ENCODE results near the gene EDC4. TPM values are rescaled to one million over a fixed set of nuclear protein-coding genes. Genes with fewer than 3 reads are reported as not detected.

EDC4 gene
- total and polyA plus RNA-seq, 2 of the 13 experiments (the other 11 are each of a cell fraction or from before 2014, with no cell fraction given): 51.4 to 59.1 TPM

DNA sequence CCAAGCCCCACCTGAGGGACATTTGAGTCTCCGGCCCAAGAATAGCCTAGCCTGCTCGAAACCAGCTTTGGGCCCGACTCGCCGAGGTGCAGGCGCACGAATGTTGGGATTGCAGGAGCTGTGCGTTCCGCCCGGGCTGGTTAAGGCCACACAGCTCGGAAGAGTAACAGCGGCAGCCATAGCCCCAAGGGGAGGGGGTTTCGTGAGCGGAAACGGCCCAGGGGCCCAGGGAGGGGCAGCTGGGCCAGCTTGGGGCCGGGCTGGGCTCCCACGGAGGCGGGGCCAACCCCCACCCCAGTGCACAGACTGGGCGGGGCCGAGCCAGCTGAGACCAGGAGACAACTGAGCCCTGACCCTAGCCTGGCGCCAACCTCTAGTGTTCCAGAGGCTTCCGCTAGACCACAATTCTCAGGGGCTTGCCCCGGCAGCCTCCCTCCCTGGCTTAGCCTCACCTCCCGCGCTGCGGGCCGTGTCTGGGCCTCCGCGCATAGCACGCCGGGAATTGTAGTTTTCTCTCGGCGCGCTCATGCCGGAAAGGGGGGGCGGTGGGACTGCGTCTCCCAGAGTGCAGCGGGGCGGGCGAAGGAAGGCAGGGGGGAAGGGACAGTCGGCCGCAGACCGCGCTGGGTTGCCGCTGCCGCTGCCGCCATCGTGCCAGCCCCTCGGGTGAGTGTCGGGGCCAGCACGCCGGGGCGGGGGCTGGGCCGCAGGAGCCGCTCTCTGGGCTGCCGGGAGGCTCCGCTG is 26.4 kb upstream of the EDC4 start, which contains the start of gene NUTF2 (continued):
- TF ChIP-seq PAX8 (CRISPR knock-in tag; IDR thresholded peaks at IDR 0.05; ENCODE audit: borderline replicate concordance): peak; percentile 96
- TF ChIP-seq TBX3 (IDR thresholded peaks at IDR 0.05; ENCODE audit: borderline replicate concordance): peak; percentile 73
- peak; percentile 46 for TF ChIP-seq TBL1XR1 (IDR thresholded peaks at IDR 0.05; ENCODE audit: borderline replicate concordance, low read length, partially characterized antibody)
- peak; percentile 57; the same call in 1 of the 2 replicates for TF ChIP-seq ESRRA (CRISPR knock-in tag; IDR thresholded peaks at IDR 0.05; ENCODE audit: low read depth)
- TF ChIP-seq RBFOX2 (IDR thresholded peaks at IDR 0.05; ENCODE audit: low read depth, low read length): peak; percentile 93
- TF ChIP-seq HNF4A (CRISPR knock-in tag; IDR thresholded peaks at IDR 0.05): peak; percentile 54
- TF ChIP-seq LBX2 (CRISPR knock-in tag; IDR thresholded peaks at IDR 0.05; ENCODE audit: borderline replicate concordance): 0 out of 2 replicates have a peak, but pooled peaks have one; percentile 32
- TF ChIP-seq, protein P1, sequence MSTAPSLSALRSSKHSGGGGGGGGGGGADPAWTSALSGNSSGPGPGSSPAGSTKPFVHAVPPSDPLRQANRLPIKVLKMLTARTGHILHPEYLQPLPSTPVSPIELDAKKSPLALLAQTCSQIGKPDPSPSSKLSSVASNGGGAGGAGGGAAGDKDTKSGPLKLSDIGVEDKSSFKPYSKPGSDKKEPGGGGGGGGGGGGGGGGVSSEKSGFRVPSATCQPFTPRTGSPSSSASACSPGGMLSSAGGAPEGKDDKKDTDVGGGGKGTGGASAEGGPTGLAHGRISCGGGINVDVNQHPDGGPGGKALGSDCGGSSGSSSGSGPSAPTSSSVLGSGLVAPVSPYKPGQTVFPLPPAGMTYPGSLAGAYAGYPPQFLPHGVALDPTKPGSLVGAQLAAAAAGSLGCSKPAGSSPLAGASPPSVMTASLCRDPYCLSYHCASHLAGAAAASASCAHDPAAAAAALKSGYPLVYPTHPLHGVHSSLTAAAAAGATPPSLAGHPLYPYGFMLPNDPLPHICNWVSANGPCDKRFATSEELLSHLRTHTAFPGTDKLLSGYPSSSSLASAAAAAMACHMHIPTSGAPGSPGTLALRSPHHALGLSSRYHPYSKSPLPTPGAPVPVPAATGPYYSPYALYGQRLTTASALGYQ (CRISPR knock-in tag; IDR thresholded peaks at IDR 0.05): peak; percentile 73; the same call in 1 of the 2 replicates
- peak; percentile 44; the same call in 1 of the 2 replicates for TF ChIP-seq CREBL2 (CRISPR knock-in tag; IDR thresholded peaks at IDR 0.05; ENCODE audit: borderline replicate concordance)
- no peak for TF ChIP-seq GRHL1 (CRISPR knock-in tag; conservative IDR thresholded peaks at IDR 0.05)
- TF ChIP-seq, protein P2, sequence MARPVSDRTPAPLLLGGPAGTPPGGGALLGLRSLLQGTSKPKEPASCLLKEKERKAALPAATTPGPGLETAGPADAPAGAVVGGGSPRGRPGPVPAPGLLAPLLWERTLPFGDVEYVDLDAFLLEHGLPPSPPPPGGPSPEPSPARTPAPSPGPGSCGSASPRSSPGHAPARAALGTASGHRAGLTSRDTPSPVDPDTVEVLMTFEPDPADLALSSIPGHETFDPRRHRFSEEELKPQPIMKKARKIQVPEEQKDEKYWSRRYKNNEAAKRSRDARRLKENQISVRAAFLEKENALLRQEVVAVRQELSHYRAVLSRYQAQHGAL (CRISPR knock-in tag; IDR thresholded peaks at IDR 0.05; ENCODE audit: not compliant biosample characterization): no peak
- no peak for TF ChIP-seq PBX2 (CRISPR knock-in tag; IDR thresholded peaks at IDR 0.05)
- peak; percentile 84 for TF ChIP-seq ARNTL (CRISPR knock-in tag; IDR thresholded peaks at IDR 0.05)
- peak; percentile 92 for TF ChIP-seq ZZZ3 (CRISPR knock-in tag; IDR thresholded peaks at IDR 0.05; ENCODE audit: borderline replicate concordance)
- peak; percentile 70; the same call in 1 of the 2 replicates for TF ChIP-seq ZNF274 (CRISPR knock-in tag; IDR thresholded peaks at IDR 0.05)
- no peak for TF ChIP-seq MZF1 (CRISPR knock-in tag; IDR thresholded peaks at IDR 0.05; ENCODE audit: borderline replicate concordance)
- peak; percentile 93 for TF ChIP-seq ZNF33B (CRISPR knock-in tag; IDR thresholded peaks at IDR 0.05)
- peak; percentile 90 for TF ChIP-seq AGO1 (IDR thresholded peaks at IDR 0.05; ENCODE audit: low read depth, low read length, poor library complexity, severe bottlenecking)
- peak; percentile 74 for TF ChIP-seq HMG20B (CRISPR knock-in tag; conservative IDR thresholded peaks at IDR 0.05)
- TF ChIP-seq ZMYM2 (CRISPR knock-in tag; IDR thresholded peaks at IDR 0.05): peak; percentile 59
- TF ChIP-seq MAF1 (CRISPR knock-in tag; IDR thresholded peaks at IDR 0.05; ENCODE audit: borderline replicate concordance): peak; percentile 76; the same call in 1 of the 2 replicates
- TF ChIP-seq NFRKB (IDR thresholded peaks at IDR 0.05): no peak
- TF ChIP-seq ZMYM3 (CRISPR knock-in tag; IDR thresholded peaks at IDR 0.05): no peak; the same call in 1 of the 2 replicates
